B cell (primary cell): ENCODE measurements around the gene KCNK4.

Experiments
- CTCF ChIP-seq: fragments of 200-600 bp; IDR thresholded peaks from one replicate; pipeline ENCODE4 v1.8.0; 2022; ENCODE audit warnings: antibody characterized with exemption, mild to moderate bottlenecking
- EZH2 ChIP-seq: IDR thresholded peaks from 2 replicates; pipeline ENCODE4 v1.6.1; 2012; ENCODE audit warnings: borderline replicate concordance, low read depth, mild to moderate bottlenecking, moderate library complexity, low read length; ENCODE audit not compliant: insufficient read depth, poor library complexity, severe bottlenecking

- no peak for TF ChIP-seq CTCF
- no peak for TF ChIP-seq EZH2
These were observed 15.9 kb downstream of the KCNK4 start for GRCh38 chr11:64306876-64307622.
